ENCODE results near the gene DSCAML1.

Gene DSCAML1

GRCh38 chr11:117796872-117797529 is at the start of gene DSCAML1:
TSS of gene DSCAML1 (minus strand) at chr11:117797216. CDS start at chr11:117797079, 137 bp downstream.
- H3K4me3 ChIP-seq (ENCODE audit: low read depth, low read length), result no peak within 1 kb of the TSS
- no peak for DNase-seq (ENCODE audit: low read depth)
- TF ChIP-seq CTCF (IDR thresholded peaks at IDR 0.05; ENCODE audit: insufficient read depth, low read depth, low read length, missing control alignments), result no peak

GRCh38 chr11:117843666-117844484 is 46.9 kb upstream of the DSCAML1 start:
- peak; percentile 97 for TF ChIP-seq CTCF (IDR thresholded peaks at IDR 0.05; ENCODE audit: insufficient read depth, low read depth, low read length, missing control alignments)
- DNase-seq (ENCODE audit: low read depth), result peak; percentile 81
- no peak overlapping the region for H3K4me3 ChIP-seq (ENCODE audit: low read depth, low read length)

- no peak overlapping the region for H3K4me3 ChIP-seq (ENCODE audit: low read depth, low read length)
- no peak for TF ChIP-seq CTCF (IDR thresholded peaks at IDR 0.05; ENCODE audit: insufficient read depth, low read depth, low read length, missing control alignments)
- peak; percentile 14 for DNase-seq (ENCODE audit: low read depth)
Observed at GRCh38 chr11:117842131-117842941, 45.3 kb upstream of the DSCAML1 start.

GRCh38 chr11:117841551-117842031 is 44.6 kb upstream of the DSCAML1 start:
- DNase-seq (ENCODE audit: low read depth), result no peak
- no peak for TF ChIP-seq CTCF (IDR thresholded peaks at IDR 0.05; ENCODE audit: insufficient read depth, low read depth, low read length, missing control alignments)
- no peak overlapping the region for H3K4me3 ChIP-seq (ENCODE audit: low read depth, low read length)

- DNase-seq (ENCODE audit: low read depth), result no peak
- H3K4me3 ChIP-seq (ENCODE audit: low read depth, low read length), result no peak overlapping the region
- no peak for TF ChIP-seq CTCF (IDR thresholded peaks at IDR 0.05; ENCODE audit: insufficient read depth, low read depth, low read length, missing control alignments)
Observed at GRCh38 chr11:117840881-117841550, 44.0 kb upstream of the DSCAML1 start.

Measured in GM12865 (cell line).